A549 treated with Mapracorat at 1 μM for 4 hours (cell line): ENCODE measurements around the gene DGKH. TPM values are rescaled to one million over a fixed set of nuclear protein-coding genes. Genes with fewer than 3 reads are reported as not detected.

Source experiments
- total RNA-seq: library from RNA; stranded (reverse); fragments of 200-300 nt; extraction: Qiagen RNA extraction; gene quantifications from 5 replicates; pipeline ENCODE4 v1.2.3, GENCODE V29; 2022

DGKH gene, protein sequence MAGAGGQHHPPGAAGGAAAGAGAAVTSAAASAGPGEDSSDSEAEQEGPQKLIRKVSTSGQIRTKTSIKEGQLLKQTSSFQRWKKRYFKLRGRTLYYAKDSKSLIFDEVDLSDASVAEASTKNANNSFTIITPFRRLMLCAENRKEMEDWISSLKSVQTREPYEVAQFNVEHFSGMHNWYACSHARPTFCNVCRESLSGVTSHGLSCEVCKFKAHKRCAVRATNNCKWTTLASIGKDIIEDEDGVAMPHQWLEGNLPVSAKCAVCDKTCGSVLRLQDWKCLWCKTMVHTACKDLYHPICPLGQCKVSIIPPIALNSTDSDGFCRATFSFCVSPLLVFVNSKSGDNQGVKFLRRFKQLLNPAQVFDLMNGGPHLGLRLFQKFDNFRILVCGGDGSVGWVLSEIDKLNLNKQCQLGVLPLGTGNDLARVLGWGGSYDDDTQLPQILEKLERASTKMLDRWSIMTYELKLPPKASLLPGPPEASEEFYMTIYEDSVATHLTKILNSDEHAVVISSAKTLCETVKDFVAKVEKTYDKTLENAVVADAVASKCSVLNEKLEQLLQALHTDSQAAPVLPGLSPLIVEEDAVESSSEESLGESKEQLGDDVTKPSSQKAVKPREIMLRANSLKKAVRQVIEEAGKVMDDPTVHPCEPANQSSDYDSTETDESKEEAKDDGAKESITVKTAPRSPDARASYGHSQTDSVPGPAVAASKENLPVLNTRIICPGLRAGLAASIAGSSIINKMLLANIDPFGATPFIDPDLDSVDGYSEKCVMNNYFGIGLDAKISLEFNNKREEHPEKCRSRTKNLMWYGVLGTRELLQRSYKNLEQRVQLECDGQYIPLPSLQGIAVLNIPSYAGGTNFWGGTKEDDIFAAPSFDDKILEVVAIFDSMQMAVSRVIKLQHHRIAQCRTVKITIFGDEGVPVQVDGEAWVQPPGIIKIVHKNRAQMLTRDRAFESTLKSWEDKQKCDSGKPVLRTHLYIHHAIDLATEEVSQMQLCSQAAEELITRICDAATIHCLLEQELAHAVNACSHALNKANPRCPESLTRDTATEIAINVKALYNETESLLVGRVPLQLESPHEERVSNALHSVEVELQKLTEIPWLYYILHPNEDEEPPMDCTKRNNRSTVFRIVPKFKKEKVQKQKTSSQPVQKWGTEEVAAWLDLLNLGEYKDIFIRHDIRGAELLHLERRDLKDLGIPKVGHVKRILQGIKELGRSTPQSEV
- total RNA-seq, result 4.6 to 6.9 TPM (median 6.3 TPM) in 5 replicates

DNA sequence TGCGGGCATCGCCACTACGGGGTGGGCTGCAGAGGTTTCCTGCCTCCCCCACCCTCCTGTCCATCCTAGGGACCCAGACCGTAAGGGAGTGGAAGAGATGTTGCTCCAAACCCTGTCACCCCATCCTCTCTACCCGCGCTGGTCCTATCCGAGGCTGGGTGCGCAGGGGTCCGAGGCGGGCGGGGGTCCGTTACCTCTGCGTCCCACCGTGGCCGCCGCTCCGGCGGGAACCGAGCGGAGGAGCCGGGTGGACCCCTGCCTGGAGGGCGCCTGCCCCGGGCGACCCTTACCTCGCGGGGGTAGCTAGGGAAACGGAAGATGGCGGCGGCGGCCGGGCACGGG is at the start of gene DGKH:
TSS of gene DGKH (plus strand) at position 307 of the 342 bp plus-strand sequence. CDS start 126 bp downstream, outside the sequence.

DNA sequence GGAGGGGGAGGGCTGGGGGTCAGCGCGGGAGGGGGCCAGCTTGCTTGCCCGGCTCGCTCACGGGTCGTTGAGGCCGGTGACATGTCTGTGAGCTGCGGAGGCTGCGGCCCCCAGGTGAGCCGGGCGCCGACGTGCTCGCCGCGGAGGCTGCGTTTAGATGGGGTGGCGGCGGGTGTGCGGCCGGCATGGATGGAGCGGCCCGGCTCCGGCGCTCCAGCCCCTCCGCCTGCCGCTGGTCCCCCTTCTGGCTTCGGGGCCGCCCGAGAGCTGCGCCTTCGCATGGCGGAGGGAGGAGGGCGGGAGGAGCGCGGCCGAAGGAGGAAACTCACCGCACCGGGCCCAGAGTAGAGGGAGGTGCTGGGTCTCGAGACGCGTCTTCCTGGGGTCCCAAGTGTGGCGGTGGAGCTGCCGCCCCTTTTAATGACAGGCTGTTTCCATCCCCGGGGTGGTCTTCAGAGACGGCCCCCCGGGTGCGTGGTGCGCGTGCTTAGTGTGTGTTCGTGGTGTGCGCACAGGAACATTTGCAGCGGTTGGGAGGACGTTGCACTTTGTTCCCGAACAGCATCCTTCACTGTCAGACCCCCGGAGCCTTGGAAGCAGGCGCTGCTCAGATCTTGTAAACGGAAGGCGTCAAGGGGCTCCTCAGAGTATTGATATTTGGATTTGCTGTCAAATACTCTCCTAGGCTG is 223.8 kb downstream of the DGKH start, which contains the start of gene AKAP11:
TSS of gene AKAP11 (plus strand) at position 38 of the 689 bp plus-strand sequence. CDS start 14,197 bp downstream, outside the sequence.

Other genes with a start within 250 kb of the DGKH start
- 6.4 to 7.7 TPM (median 7.1 TPM) in 5 replicates for gene VWA8, start 87.5 kb upstream of the DGKH start, total RNA-seq
- 4.6 to 6.6 TPM (median 6.3 TPM) in 5 replicates for gene AKAP11, start 223.5 kb downstream of the DGKH start, total RNA-seq